ENCODE results near the gene OR52E5. TPM values are rescaled to one million over a fixed set of nuclear protein-coding genes. Genes with fewer than 3 reads are reported as not detected.

The OR52E5 gene
- polyA plus RNA-seq: not detected
- long read RNA-seq, donor 1: 0 reads
- long read RNA-seq, donor 2: 0 reads
- long read RNA-seq, donor 3: 0 reads
- long read RNA-seq, donor 4: 0 reads
- long read RNA-seq, donor 5: 0 reads
- long read RNA-seq, donor 6: 0 reads
- long read RNA-seq, donor 7: 0 reads
- long read RNA-seq, donor 8: 0 reads
- long read RNA-seq, donor 9: 0 reads
- long read RNA-seq, donor 10: 0 reads

DNA sequence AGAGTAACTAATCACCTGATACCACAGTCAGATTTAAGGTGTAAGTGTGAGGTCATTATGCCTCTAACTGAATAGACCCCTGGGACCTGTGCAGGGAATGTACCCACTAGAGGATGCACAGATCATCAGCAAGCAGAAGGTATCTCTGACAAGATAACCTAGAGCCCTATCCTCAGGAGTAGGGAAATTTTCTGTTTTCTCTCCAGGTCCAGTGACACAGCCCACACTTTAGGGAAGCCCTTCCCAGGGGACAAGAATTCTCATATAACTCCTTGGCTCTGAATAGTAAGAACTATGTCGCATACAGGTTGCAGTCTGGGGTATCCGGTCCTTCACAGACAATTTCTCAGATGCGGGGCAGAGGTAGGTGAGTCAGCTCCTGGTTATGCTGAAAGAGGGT lies at the start of gene OR52E5:
TSS of gene OR52E5 (plus strand) at position 301 of the 400 bp plus-strand sequence. CDS start 7,569 bp downstream, outside the sequence.
- DNase-seq (no peak), FAIRE-seq (no peak)
- no peaks in the 10 kb centered on the region for H3K36me3 ChIP-seq (ENCODE audit: control insufficient read depth in 3 of 3, insufficient read depth in 2 of 3, low read depth in 1 of 3, low read length in 3 of 3)
- 88 to 93% (median 88%) methylated on average over 3 of the region's 3 CpGs for WGBS, 3 donors
- H3K4me3 ChIP-seq (ENCODE audit: low read depth in 1 of 3, low read length in 3 of 3): no peak within 1 kb of the TSS
- H3K27ac ChIP-seq (ENCODE audit: low read depth in 1 of 3, low read length in 2 of 3): no peak within 1 kb of the TSS
- no peaks in the 10 kb centered on the region for H3K27me3 ChIP-seq (ENCODE audit: control insufficient read depth in 3 of 3, insufficient read depth in 3 of 3, low read length in 3 of 3)
- no peaks in the 10 kb centered on the region for H3K4me1 ChIP-seq (ENCODE audit: control insufficient read depth in 3 of 3, insufficient read depth in 2 of 3, low read depth in 1 of 3, low read length in 2 of 3)
- no peaks in the 10 kb centered on the region for H3K9me3 ChIP-seq (ENCODE audit: control insufficient read depth in 2 of 2, insufficient read depth in 1 of 2, low read depth in 1 of 2, low read length in 1 of 2)

DNA sequence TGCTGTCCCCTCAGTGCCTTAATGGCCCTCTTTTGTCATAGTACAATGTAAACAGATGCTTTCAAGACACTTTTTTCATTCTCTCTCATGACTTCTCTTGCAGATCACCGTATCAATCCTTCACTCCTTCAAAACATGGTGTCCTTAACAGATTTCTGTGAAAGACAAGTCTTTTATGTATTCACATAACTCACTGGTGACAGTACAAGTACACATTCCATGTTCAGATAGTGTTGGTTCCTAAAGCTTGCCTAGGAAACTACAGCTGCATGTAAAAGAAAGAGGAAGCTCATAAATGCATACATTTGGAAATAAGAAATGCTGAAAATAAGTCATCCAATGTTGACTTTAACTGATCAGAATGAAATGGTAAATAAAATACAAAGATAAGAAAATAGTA lies 46.3 kb upstream of the OR52E5 start:
- 47 to 64% (median 56%) methylated on average over 1 of the region's 1 CpG for WGBS, 3 donors
- Histone ChIP-seq H3K9me3 (ENCODE audit: control insufficient read depth in 2 of 2, insufficient read depth in 1 of 2, low read depth in 1 of 2, low read length in 1 of 2) (no peaks in the 10 kb centered on the region), H3K4me1 (ENCODE audit: control insufficient read depth in 3 of 3, insufficient read depth in 2 of 3, low read depth in 1 of 3, low read length in 2 of 3) (no peaks in the 10 kb centered on the region), H3K27ac (ENCODE audit: low read depth in 1 of 3, low read length in 2 of 3) (no peak overlapping the region), H3K36me3 (ENCODE audit: control insufficient read depth in 3 of 3, insufficient read depth in 2 of 3, low read depth in 1 of 3, low read length in 3 of 3) (no peaks in the 10 kb centered on the region), H3K27me3 (ENCODE audit: control insufficient read depth in 3 of 3, insufficient read depth in 3 of 3, low read length in 3 of 3) (no peaks in the 10 kb centered on the region), H3K4me3 (ENCODE audit: low read depth in 1 of 3, low read length in 3 of 3) (no peak overlapping the region)
- no peak for FAIRE-seq
- no peak for DNase-seq

DNA sequence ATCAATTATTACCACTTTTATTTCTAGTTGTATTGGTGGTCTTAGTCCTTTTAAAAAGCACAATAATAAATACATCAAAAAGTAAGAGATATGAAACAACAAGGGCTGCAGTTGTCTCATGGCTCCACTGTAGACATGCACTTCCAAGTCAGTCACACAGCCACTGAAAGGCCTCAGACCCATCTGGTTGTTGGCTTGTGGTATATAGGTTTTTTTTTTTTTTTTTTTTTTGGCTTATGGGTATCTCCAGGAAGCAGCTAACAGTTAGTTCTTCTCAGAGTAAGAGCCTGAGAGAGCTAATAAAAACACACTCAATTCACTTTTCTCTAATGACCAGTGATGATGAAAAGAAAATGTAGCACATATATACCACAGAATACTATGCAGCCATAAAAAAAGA lies 45.3 kb upstream of the OR52E5 start:
- no peaks in the 10 kb centered on the region for H3K27me3 ChIP-seq (ENCODE audit: control insufficient read depth in 3 of 3, insufficient read depth in 3 of 3, low read length in 3 of 3)
- H3K4me1 ChIP-seq (ENCODE audit: control insufficient read depth in 3 of 3, insufficient read depth in 2 of 3, low read depth in 1 of 3, low read length in 2 of 3): no peaks in the 10 kb centered on the region
- no peaks in the 10 kb centered on the region for H3K9me3 ChIP-seq (ENCODE audit: control insufficient read depth in 2 of 2, insufficient read depth in 1 of 2, low read depth in 1 of 2, low read length in 1 of 2)
- no peaks in the 10 kb centered on the region for H3K36me3 ChIP-seq (ENCODE audit: control insufficient read depth in 3 of 3, insufficient read depth in 2 of 3, low read depth in 1 of 3, low read length in 3 of 3)
- FAIRE-seq (no peak), DNase-seq (no peak)
- no peak overlapping the region for H3K27ac ChIP-seq (ENCODE audit: low read depth in 1 of 3, low read length in 2 of 3)
- H3K4me3 ChIP-seq (ENCODE audit: low read depth in 1 of 3, low read length in 3 of 3): no peak overlapping the region

DNA sequence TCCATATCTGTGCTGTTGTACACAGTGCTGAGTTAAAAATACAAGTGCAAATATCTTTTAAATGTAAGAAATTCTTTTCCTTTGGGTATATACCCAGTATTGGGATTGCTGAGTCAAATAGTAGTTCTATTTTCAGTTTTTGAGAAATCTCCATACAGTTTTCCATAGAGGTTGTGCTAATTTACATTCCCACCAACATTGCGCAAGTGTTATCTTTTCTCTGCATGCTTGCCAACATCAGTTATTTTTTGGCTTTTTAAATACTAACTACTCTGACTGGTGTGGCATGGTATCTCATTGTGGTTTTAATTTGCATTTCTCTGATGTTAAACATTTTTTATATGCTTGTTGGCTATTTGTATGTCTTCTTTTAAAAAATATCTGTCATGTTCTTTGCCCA lies 42.0 kb upstream of the OR52E5 start:
- no peaks in the 10 kb centered on the region for H3K9me3 ChIP-seq (ENCODE audit: control insufficient read depth in 2 of 2, insufficient read depth in 1 of 2, low read depth in 1 of 2, low read length in 1 of 2)
- 91 to 96% (median 94%) methylated on average over 1 of the region's 1 CpG for WGBS, 3 donors
- no peak for FAIRE-seq
- H3K27me3 ChIP-seq (ENCODE audit: control insufficient read depth in 3 of 3, insufficient read depth in 3 of 3, low read length in 3 of 3): no peaks in the 10 kb centered on the region
- H3K4me1 ChIP-seq (ENCODE audit: control insufficient read depth in 3 of 3, insufficient read depth in 2 of 3, low read depth in 1 of 3, low read length in 2 of 3): no peaks in the 10 kb centered on the region
- H3K36me3 ChIP-seq (ENCODE audit: control insufficient read depth in 3 of 3, insufficient read depth in 2 of 3, low read depth in 1 of 3, low read length in 3 of 3): no peaks in the 10 kb centered on the region
- no peak overlapping the region for H3K27ac ChIP-seq (ENCODE audit: low read depth in 1 of 3, low read length in 2 of 3)
- H3K4me3 ChIP-seq (ENCODE audit: low read depth in 1 of 3, low read length in 3 of 3): no peak overlapping the region
- DNase-seq: no peak

DNA sequence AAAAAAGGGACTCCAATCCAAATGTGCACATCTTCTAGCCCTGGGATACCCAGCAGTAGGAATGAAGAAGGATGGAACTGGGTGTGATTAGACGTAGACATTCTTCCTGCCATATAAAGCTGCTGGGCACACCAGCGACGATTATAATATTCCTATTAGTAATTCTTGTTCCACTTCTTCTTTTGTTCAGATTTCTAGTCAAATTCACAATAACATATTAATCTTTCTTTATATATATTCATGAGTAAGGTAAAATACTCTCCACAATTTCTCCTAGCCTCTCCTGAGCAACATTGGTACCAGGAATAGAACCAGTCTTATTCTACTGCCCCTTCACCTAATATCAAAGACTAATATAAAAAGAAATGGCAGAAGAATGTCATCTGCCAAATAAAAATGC lies 35.4 kb upstream of the OR52E5 start, which contains the start of gene OR52E8:
TSS of gene OR52E8 (minus strand) at position 101 of the 400 bp plus-strand sequence. CDS start at position 101, 0 bp downstream.
- Histone ChIP-seq H3K36me3 (ENCODE audit: control insufficient read depth in 3 of 3, insufficient read depth in 2 of 3, low read depth in 1 of 3, low read length in 3 of 3) (no peaks in the 10 kb centered on the region), H3K4me3 (ENCODE audit: low read depth in 1 of 3, low read length in 3 of 3) (no peak within 1 kb of the TSS), H3K4me1 (ENCODE audit: control insufficient read depth in 3 of 3, insufficient read depth in 2 of 3, low read depth in 1 of 3, low read length in 2 of 3) (no peaks in the 10 kb centered on the region), H3K9me3 (ENCODE audit: control insufficient read depth in 2 of 2, insufficient read depth in 1 of 2, low read depth in 1 of 2, low read length in 1 of 2) (no peaks in the 10 kb centered on the region), H3K27me3 (ENCODE audit: control insufficient read depth in 3 of 3, insufficient read depth in 3 of 3, low read length in 3 of 3) (no peaks in the 10 kb centered on the region), H3K27ac (ENCODE audit: low read depth in 1 of 3, low read length in 2 of 3) (no peak within 1 kb of the TSS)
- DNase-seq (no peak), FAIRE-seq (no peak)
- WGBS, 3 donors: 92 to 98% (median 93%) methylated on average over 3 of the region's 3 CpGs

DNA sequence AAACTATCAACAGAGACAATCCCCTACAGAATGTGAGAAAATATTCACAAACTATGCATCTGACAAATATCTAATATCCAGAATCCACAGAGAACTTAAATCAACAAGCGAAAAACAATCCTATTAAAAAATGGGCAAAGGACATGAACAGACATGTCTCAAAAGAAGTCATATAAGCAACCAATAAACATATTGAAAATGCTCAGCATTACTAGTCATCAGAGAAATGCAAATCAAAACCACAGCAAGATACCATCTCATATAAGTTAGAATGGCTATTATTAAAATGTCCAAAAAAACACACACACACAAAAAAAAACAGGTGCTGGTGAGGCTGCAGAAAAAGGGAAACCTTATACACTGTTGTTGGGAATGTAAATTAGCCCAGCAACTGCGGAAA lies 27.2 kb upstream of the OR52E5 start:
- peaks cover 0 to 3% of the 10 kb centered on the region in 2 donors for H3K9me3 ChIP-seq (ENCODE audit: control insufficient read depth in 2 of 2, insufficient read depth in 1 of 2, low read depth in 1 of 2, low read length in 1 of 2)
- no peaks in the 10 kb centered on the region for H3K36me3 ChIP-seq (ENCODE audit: control insufficient read depth in 3 of 3, insufficient read depth in 2 of 3, low read depth in 1 of 3, low read length in 3 of 3)
- H3K27me3 ChIP-seq (ENCODE audit: control insufficient read depth in 3 of 3, insufficient read depth in 3 of 3, low read length in 3 of 3): no peaks in the 10 kb centered on the region
- FAIRE-seq (no peak), DNase-seq (no peak)
- H3K4me3 ChIP-seq (ENCODE audit: low read depth in 1 of 3, low read length in 3 of 3): no peak overlapping the region
- 72 to 91% (median 88%) methylated on average over 2 of the region's 2 CpGs for WGBS, 3 donors
- H3K27ac ChIP-seq (ENCODE audit: low read depth in 1 of 3, low read length in 2 of 3): no peak overlapping the region
- no peaks in the 10 kb centered on the region for H3K4me1 ChIP-seq (ENCODE audit: control insufficient read depth in 3 of 3, insufficient read depth in 2 of 3, low read depth in 1 of 3, low read length in 2 of 3)

DNA sequence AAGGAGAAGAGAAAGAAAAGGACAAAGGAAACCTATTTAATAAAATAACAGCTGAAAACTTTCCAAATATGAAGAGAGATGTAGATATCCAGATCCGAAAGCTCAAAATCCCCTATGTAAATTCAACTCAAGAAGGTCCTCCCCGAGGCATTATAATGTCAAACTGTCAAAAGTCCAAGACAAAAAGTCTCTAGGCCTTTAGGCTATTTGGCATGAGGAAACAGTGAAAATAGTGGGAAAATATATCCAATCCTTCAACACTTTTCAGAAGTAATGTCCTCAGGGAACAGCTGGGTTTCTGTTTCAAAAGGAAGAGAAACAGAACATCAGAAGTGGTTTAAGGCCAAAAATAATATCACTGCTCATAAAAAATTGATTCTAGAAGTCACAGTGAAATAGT lies 14.4 kb upstream of the OR52E5 start:
- 72 to 85% (median 79%) methylated on average over 2 of the region's 2 CpGs for WGBS, 3 donors
- FAIRE-seq (no peak), DNase-seq (no peak)
- peaks cover 0 to 5% of the 10 kb centered on the region in 2 donors for H3K9me3 ChIP-seq (ENCODE audit: control insufficient read depth in 2 of 2, insufficient read depth in 1 of 2, low read depth in 1 of 2, low read length in 1 of 2)
- H3K27me3 ChIP-seq (ENCODE audit: control insufficient read depth in 3 of 3, insufficient read depth in 3 of 3, low read length in 3 of 3): no peaks in the 10 kb centered on the region
- H3K36me3 ChIP-seq (ENCODE audit: control insufficient read depth in 3 of 3, insufficient read depth in 2 of 3, low read depth in 1 of 3, low read length in 3 of 3): no peaks in the 10 kb centered on the region
- H3K27ac ChIP-seq (ENCODE audit: low read depth in 1 of 3, low read length in 2 of 3): no peak overlapping the region
- no peaks in the 10 kb centered on the region for H3K4me1 ChIP-seq (ENCODE audit: control insufficient read depth in 3 of 3, insufficient read depth in 2 of 3, low read depth in 1 of 3, low read length in 2 of 3)
- no peak overlapping the region for H3K4me3 ChIP-seq (ENCODE audit: low read depth in 1 of 3, low read length in 3 of 3)

DNA sequence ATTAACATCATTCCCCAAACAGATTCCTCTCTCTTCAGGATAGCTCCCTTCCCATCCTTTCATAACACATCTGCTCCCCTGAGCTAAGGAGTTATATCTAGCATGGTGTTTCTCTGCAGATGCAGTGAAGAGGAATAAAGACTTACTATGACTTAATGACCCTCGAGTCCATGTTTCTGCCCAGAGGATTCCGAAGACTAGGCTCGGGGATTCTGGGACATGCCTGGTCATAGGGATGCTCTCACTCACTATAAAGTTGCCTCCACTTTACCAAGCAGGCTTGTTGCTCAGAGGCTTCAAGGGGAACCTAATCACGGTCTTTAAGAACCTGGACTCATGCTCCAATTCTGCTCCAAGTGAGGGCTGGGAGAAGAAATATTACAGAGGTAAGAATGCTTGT lies 12.7 kb upstream of the OR52E5 start, which contains the start of gene OR52E4:
TSS of gene OR52E4 (plus strand) at position 301 of the 400 bp plus-strand sequence. CDS start 3,664 bp downstream, outside the sequence.
- no peak for FAIRE-seq
- H3K27me3 ChIP-seq (ENCODE audit: control insufficient read depth in 3 of 3, insufficient read depth in 3 of 3, low read length in 3 of 3): no peaks in the 10 kb centered on the region
- no peaks in the 10 kb centered on the region for H3K9me3 ChIP-seq (ENCODE audit: control insufficient read depth in 2 of 2, insufficient read depth in 1 of 2, low read depth in 1 of 2, low read length in 1 of 2)
- H3K36me3 ChIP-seq (ENCODE audit: control insufficient read depth in 3 of 3, insufficient read depth in 2 of 3, low read depth in 1 of 3, low read length in 3 of 3): no peaks in the 10 kb centered on the region
- no peak for DNase-seq
- WGBS, 3 donors: 69 to 80% (median 78%) methylated on average over 4 of the region's 4 CpGs
- no peak within 1 kb of the TSS for H3K4me3 ChIP-seq (ENCODE audit: low read depth in 1 of 3, low read length in 3 of 3)
- H3K27ac ChIP-seq (ENCODE audit: low read depth in 1 of 3, low read length in 2 of 3): no peak within 1 kb of the TSS
- H3K4me1 ChIP-seq (ENCODE audit: control insufficient read depth in 3 of 3, insufficient read depth in 2 of 3, low read depth in 1 of 3, low read length in 2 of 3): no peaks in the 10 kb centered on the region

DNA sequence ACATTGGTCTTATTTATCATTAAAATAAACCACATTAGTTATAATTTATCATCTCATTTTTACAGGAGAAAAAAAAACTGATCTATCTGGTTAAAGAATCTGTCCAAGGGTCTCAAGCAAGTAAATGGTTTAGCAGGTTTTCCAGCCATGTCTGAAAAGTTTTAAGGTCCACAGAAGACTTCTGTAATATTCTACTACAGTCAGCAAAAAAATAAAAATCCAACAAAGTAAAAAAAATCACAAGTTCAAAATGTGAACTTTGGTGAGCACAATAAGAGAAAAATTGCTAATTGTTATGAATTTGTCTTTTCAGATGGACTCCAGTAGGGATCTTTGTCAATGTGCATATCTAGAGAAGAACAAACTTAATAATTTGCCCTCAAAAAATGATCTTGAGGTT lies 11.3 kb upstream of the OR52E5 start:
- Histone ChIP-seq H3K4me3 (ENCODE audit: low read depth in 1 of 3, low read length in 3 of 3) (no peak overlapping the region), H3K9me3 (ENCODE audit: control insufficient read depth in 2 of 2, insufficient read depth in 1 of 2, low read depth in 1 of 2, low read length in 1 of 2) (no peaks in the 10 kb centered on the region), H3K4me1 (ENCODE audit: control insufficient read depth in 3 of 3, insufficient read depth in 2 of 3, low read depth in 1 of 3, low read length in 2 of 3) (no peaks in the 10 kb centered on the region), H3K27me3 (ENCODE audit: control insufficient read depth in 3 of 3, insufficient read depth in 3 of 3, low read length in 3 of 3) (no peaks in the 10 kb centered on the region), H3K36me3 (ENCODE audit: control insufficient read depth in 3 of 3, insufficient read depth in 2 of 3, low read depth in 1 of 3, low read length in 3 of 3) (no peaks in the 10 kb centered on the region), H3K27ac (ENCODE audit: low read depth in 1 of 3, low read length in 2 of 3) (no peak overlapping the region)
- no peak for FAIRE-seq
- DNase-seq: no peak
